Chondrocyte (in vitro differentiated cells): ENCODE measurements around the gene XRCC1. TPM values are rescaled to one million over a fixed set of nuclear protein-coding genes. Genes with fewer than 3 reads are reported as not detected.

ENCODE experiments used
- DNase-seq: peaks from one replicate; pipeline ENCODE4 v3.0.0; 2021; ENCODE audit warnings: mixed read lengths, low spot score
- H3K27ac Mint-ChIP-seq: one replicate; pipeline ENCODE4 v1.8.0; 2021; ENCODE audit warnings: mild to moderate bottlenecking, moderate library complexity, mixed read lengths; ENCODE audit not compliant: unreplicated experiment
- H3K27me3 Mint-ChIP-seq: 2 replicates; pipeline ENCODE4 v1.8.0; 2021; ENCODE audit warnings: low read depth, mixed read lengths
- H3K36me3 Mint-ChIP-seq: 2 replicates; pipeline ENCODE4 v1.8.0; 2021; ENCODE audit warnings: low read depth, mixed read lengths
- H3K4me1 Mint-ChIP-seq: 2 replicates; pipeline ENCODE4 v1.8.0; 2021; ENCODE audit warnings: low read depth, mild to moderate bottlenecking, mixed read lengths
- H3K4me3 Mint-ChIP-seq: one replicate; pipeline ENCODE4 v1.8.0; 2021; ENCODE audit warnings: mild to moderate bottlenecking, moderate library complexity, mixed read lengths; ENCODE audit not compliant: unreplicated experiment
- H3K9me3 Mint-ChIP-seq: 2 replicates; pipeline ENCODE4 v1.8.0; 2021; ENCODE audit warnings: low read depth, mixed read lengths
- total RNA-seq: library from RNA; stranded (reverse); gene quantifications from 3 replicates; pipeline ENCODE4 v1.2.1, GENCODE V29; 2021
- TF ChIP-seq, protein P1 (sequence below): fragments of 200-600 bp; sonication (generic); IDR thresholded peaks from 2 replicates; pipeline ENCODE4 v1.5.0; 2021; ENCODE audit warnings: antibody characterized with exemption, mild to moderate bottlenecking, moderate library complexity

XRCC1 gene
- total RNA-seq, 1 donor from 2014 or later: 30.5 TPM

DNA sequence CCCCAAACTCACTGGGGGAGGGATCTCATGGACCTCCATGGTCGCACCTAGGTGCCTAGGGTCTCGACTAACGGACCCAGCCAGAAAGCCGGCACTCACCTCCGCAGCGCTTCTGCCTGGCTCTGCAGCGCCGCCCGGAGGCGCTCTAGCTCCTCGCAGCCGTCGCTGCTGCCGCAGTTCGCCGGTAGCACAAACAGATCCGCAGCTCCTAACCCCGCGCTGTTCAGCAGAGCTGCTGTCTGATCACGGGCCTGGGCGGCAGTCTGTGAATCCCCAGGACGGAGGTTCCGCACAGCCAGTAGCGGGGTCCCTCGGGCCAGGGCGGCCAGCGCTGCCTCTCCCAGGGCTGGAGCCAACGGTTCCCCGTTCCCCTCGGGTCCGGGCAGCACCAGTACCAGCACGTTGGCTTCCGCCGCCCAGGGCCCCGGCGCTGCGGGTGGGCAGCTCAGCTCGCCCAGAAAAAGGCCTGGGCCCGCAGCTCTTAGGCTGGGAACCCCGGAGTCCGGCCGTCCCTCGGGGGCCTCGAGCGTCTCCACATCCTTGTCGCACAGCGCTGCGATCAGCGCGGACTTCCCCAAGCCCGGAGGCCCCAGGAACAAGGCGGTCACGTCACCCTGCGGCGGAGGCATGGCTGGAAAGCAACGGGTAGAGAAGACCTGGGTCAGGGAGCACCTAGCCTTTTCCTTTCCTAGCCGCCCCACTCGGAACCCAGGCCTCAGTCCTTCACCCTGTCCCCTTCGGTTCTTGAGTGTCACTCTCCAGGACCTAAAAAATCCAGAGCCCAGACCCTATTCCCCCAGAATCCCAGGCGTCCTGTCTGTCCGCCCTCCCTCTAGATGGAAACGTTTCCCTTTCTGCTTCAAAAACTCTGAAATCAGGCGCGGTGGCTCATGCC is 19.6 kb upstream of the XRCC1 start:
- Mint-ChIP-seq H3K4me3 (peak overlapping the region; percentile 100), H3K4me1 (peaks cover 41% of the 10 kb centered on the region), H3K27ac (peak overlapping the region; percentile 100), H3K27me3 (no peaks in the 10 kb centered on the region), H3K36me3 (peaks cover 21% of the 10 kb centered on the region), H3K9me3 (no peaks in the 10 kb centered on the region)
- no peak for DNase-seq
- TF ChIP-seq, protein P1, sequence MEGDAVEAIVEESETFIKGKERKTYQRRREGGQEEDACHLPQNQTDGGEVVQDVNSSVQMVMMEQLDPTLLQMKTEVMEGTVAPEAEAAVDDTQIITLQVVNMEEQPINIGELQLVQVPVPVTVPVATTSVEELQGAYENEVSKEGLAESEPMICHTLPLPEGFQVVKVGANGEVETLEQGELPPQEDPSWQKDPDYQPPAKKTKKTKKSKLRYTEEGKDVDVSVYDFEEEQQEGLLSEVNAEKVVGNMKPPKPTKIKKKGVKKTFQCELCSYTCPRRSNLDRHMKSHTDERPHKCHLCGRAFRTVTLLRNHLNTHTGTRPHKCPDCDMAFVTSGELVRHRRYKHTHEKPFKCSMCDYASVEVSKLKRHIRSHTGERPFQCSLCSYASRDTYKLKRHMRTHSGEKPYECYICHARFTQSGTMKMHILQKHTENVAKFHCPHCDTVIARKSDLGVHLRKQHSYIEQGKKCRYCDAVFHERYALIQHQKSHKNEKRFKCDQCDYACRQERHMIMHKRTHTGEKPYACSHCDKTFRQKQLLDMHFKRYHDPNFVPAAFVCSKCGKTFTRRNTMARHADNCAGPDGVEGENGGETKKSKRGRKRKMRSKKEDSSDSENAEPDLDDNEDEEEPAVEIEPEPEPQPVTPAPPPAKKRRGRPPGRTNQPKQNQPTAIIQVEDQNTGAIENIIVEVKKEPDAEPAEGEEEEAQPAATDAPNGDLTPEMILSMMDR: peak; percentile 91

DNA sequence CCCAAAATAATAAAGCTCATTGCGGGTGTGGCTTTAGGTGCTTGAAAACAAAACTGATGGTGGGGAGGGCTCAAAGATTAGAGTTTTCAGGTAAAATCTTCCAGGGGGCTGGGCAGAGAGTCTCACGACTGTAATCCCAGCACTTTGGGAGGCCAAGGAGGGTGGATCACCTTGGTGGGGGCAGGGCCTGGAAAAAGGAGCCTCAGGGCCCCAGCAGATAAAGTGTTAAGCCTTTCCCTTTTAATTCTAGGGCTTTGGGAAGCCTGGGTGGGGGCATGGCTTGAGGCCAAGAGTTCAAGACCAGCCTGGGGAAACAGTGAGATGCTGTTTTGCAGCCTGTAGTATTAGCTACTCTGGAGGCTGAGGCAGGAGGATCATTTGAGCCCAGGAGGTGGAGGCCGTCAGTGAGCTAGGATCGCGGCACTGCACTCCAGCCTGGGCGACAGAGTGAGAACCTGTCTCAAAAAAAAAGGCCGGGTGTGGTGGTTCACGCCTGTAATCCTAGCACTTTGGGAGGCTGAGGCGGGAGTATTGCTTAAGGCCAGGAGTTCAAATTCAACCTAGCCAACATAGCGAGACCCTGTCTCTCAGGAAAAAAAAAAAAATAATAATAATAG is 18.9 kb upstream of the XRCC1 start:
- no peak for DNase-seq
- Mint-ChIP-seq H3K4me1 (peaks cover 41% of the 10 kb centered on the region), H3K4me3 (peak overlapping the region; percentile 100), H3K9me3 (no peaks in the 10 kb centered on the region), H3K36me3 (peaks cover 24% of the 10 kb centered on the region), H3K27ac (peak overlapping the region; percentile 84), H3K27me3 (no peaks in the 10 kb centered on the region)
- TF ChIP-seq, protein P1: no peak

DNA sequence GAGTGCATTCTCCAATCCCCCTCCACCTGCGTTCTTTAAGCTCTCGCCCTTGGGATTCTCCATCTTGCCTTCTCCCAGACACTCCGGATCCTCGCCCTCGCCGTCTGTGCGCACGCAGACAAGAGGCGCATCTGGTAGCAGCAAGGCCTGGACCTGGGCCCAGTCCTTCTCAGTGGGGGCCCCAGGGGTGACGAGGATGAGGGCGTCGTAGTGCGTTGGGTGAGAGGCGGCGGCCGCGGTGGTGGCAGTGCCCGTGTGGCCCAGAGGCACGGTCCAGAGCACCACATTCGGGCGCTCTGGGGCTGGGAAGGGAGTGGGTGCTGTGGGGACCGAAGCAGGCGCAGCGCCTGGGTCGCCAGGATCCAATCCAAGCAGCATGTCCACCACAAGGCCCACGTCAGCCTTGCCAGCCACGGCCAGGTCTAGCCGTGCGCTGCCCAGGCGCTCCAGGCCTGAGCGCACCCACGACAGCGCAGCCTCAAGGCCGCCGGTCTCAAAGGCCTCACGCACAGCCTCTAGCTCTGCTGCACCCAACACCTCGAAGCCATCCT is 17.5 kb upstream of the XRCC1 start:
- Mint-ChIP-seq H3K4me3 (no peak overlapping the region), H3K27ac (no peak overlapping the region), H3K9me3 (no peaks in the 10 kb centered on the region), H3K4me1 (peaks cover 34% of the 10 kb centered on the region), H3K27me3 (no peaks in the 10 kb centered on the region), H3K36me3 (peaks cover 25% of the 10 kb centered on the region)
- no peak for DNase-seq
- TF ChIP-seq, protein P1: no peak

DNA sequence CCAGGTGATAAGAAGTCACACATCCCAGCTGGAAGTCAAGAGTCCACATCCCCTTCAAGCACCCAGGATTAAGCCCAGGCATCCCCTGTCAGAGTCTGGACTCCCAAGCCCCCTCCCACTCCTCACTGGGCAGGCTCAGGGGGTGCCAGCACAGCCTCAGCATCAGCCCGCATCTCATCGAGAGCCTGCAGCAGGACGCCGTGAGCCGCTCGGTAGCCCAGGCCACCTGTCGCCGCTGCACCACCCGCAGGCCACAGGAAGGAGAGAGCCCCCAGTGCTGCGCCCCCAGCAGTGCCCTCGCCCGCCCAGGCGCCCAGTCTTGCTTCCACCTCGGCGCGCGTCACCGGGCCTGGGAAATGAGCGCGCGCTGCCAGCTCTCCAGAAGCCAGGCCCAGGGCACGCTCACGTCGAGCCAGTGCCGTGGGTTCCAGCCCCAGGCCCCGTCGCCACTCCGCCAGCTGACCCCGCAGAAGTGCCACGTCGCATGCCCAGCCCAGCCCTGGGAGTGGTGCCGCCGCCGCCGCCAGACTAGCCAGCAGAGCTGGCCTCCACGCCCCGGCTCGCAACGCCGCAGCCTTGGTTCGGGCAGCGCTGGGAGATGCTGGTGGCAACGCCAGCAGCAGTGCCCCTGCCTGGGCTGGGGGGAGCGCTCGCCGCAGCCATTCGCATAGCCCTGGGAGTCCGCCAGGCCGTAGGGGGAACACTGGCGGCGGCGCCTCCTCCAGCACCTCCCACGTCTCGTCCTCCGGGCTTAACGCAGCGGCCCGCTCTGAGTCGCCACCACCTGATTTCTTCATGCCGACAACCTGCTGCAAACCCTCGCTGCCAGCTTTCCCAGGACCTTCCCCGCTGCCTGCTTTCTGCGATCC is 16.8 kb upstream of the XRCC1 start:
- Mint-ChIP-seq H3K27me3 (no peaks in the 10 kb centered on the region), H3K9me3 (no peaks in the 10 kb centered on the region), H3K27ac (no peak overlapping the region), H3K4me1 (peaks cover 27% of the 10 kb centered on the region), H3K36me3 (peaks cover 25% of the 10 kb centered on the region), H3K4me3 (no peak overlapping the region)
- no peak for DNase-seq
- TF ChIP-seq, protein P1: no peak
